DND-41 (cell line): ENCODE results near the gene MYLK2.
"Not testable (repeated sequence)": the region's sequence is repeated elsewhere in the genome, so short reads cannot be mapped to it uniquely, and the experiment has no call there.

Experiments used
- ATAC-seq: fragments of 200-7000 bp; cut with Tn5 transposase; 3 replicates; pipeline ENCODE4 v1.9.1; 2021; ENCODE audit warnings: low read depth; ENCODE audit not compliant: insufficient read depth
- DNase-seq: peaks from one replicate; pipeline ENCODE4 v3.0.0-alpha.2; 2020
- H2AFZ ChIP-seq: 2 replicates; pipeline ENCODE4 v1.6.0; 2012; ENCODE audit warnings: low read depth, low read length
- H3K27ac ChIP-seq: 2 replicates; pipeline ENCODE4 v1.5.1; 2012; ENCODE audit warnings: low read length, inconsistent platforms
- H3K27me3 ChIP-seq: fragments of 200-600 bp; sonication (generic); 2 replicates; pipeline ENCODE4 v1.6.0; 2012; ENCODE audit warnings: low read length, mild to moderate bottlenecking, inconsistent platforms; ENCODE audit not compliant: insufficient read depth, poor library complexity
- H3K36me3 ChIP-seq: 2 replicates; pipeline ENCODE4 v1.5.1; 2012; ENCODE audit warnings: low read length, inconsistent platforms; ENCODE audit not compliant: insufficient read depth
- H3K4me1 ChIP-seq: 2 replicates; pipeline ENCODE4 v1.5.1; 2012; ENCODE audit warnings: mild to moderate bottlenecking, low read length; ENCODE audit not compliant: insufficient read depth
- H3K4me2 ChIP-seq: 2 replicates; pipeline ENCODE4 v1.6.0; 2012; ENCODE audit warnings: mild to moderate bottlenecking, moderate library complexity, low read length, inconsistent platforms; ENCODE audit not compliant: insufficient read depth
- H3K4me3 ChIP-seq, 2 experiments: fragments of 200-600 bp in 1 of 2; shearing (Covaris generic) in 1 of 2; 2 replicates each; pipeline ENCODE4 v1.5.1; 2012 to 2016; ENCODE audit warnings: inconsistent platforms in 2 of 2, low read length in 2 of 2, mild to moderate bottlenecking in 2 of 2, low read depth in 1 of 2, moderate library complexity in 1 of 2
- H3K79me2 ChIP-seq: 2 replicates; pipeline ENCODE4 v1.6.0; 2012; ENCODE audit warnings: low read length, inconsistent platforms; ENCODE audit not compliant: insufficient read depth
- H3K9ac ChIP-seq: 2 replicates; pipeline ENCODE4 v1.6.0; 2012; ENCODE audit warnings: low read depth, mild to moderate bottlenecking, inconsistent platforms, low read length, moderate library complexity
- H3K9me3 ChIP-seq: 2 replicates; pipeline ENCODE4 v1.5.1; 2012; ENCODE audit warnings: low read length, moderate library complexity, mild to moderate bottlenecking, inconsistent platforms; ENCODE audit not compliant: insufficient read depth, severe bottlenecking
- H4K20me1 ChIP-seq: 2 replicates; pipeline ENCODE4 v1.6.0; 2012; ENCODE audit warnings: low read length; ENCODE audit not compliant: insufficient read depth
- CTCF ChIP-seq: IDR thresholded peaks from 2 replicates; pipeline ENCODE4 v1.5.1; 2012; ENCODE audit warnings: borderline replicate concordance, low read length, moderate library complexity, mild to moderate bottlenecking; ENCODE audit not compliant: poor library complexity, severe bottlenecking; ENCODE audit errors: extremely low read depth
- EZH2 ChIP-seq: IDR thresholded peaks from 3 replicates; pipeline ENCODE4 v1.6.1; 2012; ENCODE audit warnings: borderline replicate concordance, low read depth, mild to moderate bottlenecking, moderate library complexity, low read length, inconsistent platforms; ENCODE audit not compliant: severe bottlenecking

MYLK2 gene

GRCh38 chr20:31824554-31825313 lies 5.6 kb downstream of the MYLK2 start:
- no peak overlapping the region for H2AFZ ChIP-seq
- no peaks in the 10 kb centered on the region for H3K36me3 ChIP-seq
- TF ChIP-seq CTCF = no peak
- no peak for TF ChIP-seq EZH2
- H3K9ac ChIP-seq = no peak overlapping the region
- no peak for DNase-seq
- H3K4me2 ChIP-seq = no peak overlapping the region
- H3K4me3 ChIP-seq = no peak overlapping the region
- H3K79me2 ChIP-seq = no peaks in the 10 kb centered on the region
- no peak for ATAC-seq
- no peaks in the 10 kb centered on the region for H3K9me3 ChIP-seq
- H3K4me1 ChIP-seq = peaks cover 9% of the 10 kb centered on the region
- no peak overlapping the region for H3K27ac ChIP-seq
- no peaks in the 10 kb centered on the region for H4K20me1 ChIP-seq
- H3K27me3 ChIP-seq = no peaks in the 10 kb centered on the region

- no peak for ATAC-seq
- H3K9me3 ChIP-seq = no peaks in the 10 kb centered on the region
- no peak overlapping the region for H2AFZ ChIP-seq
- H3K4me3 ChIP-seq = no peak overlapping the region
- H4K20me1 ChIP-seq = no peaks in the 10 kb centered on the region
- no peaks in the 10 kb centered on the region for H3K36me3 ChIP-seq
- no peaks in the 10 kb centered on the region for H3K27me3 ChIP-seq
- no peak for TF ChIP-seq CTCF
- no peak for TF ChIP-seq EZH2
- H3K4me2 ChIP-seq = no peak overlapping the region
- peaks cover 9% of the 10 kb centered on the region for H3K4me1 ChIP-seq
- H3K9ac ChIP-seq = no peak overlapping the region
- H3K27ac ChIP-seq = no peak overlapping the region
- no peak for DNase-seq
- no peaks in the 10 kb centered on the region for H3K79me2 ChIP-seq
Measured at GRCh38 chr20:31826074-31826473, 6.9 kb downstream of the MYLK2 start.

GRCh38 chr20:31827059-31827458 lies 7.9 kb downstream of the MYLK2 start:
- Histone ChIP-seq H3K9ac (no peak overlapping the region), H3K9me3 (no peaks in the 10 kb centered on the region), H3K79me2 (no peaks in the 10 kb centered on the region), H3K36me3 (no peaks in the 10 kb centered on the region), H3K27ac (no peak overlapping the region), H3K4me3 (no peak overlapping the region), H3K4me1 (peaks cover 9% of the 10 kb centered on the region), H3K27me3 (no peaks in the 10 kb centered on the region), H2AFZ (no peak overlapping the region), H3K4me2 (no peak overlapping the region), H4K20me1 (peaks cover 6% of the 10 kb centered on the region; the same call in 1 of the 2 replicates)
- TF ChIP-seq EZH2 (no peak), CTCF (no peak)
- ATAC-seq (no peak), DNase-seq (no peak)

- DNase-seq, H3K36me3 ChIP-seq, H3K27ac ChIP-seq, H3K4me1 ChIP-seq, H4K20me1 ChIP-seq, H3K27me3 ChIP-seq, H2AFZ ChIP-seq, H3K9me3 ChIP-seq, H3K9ac ChIP-seq, H3K4me2 ChIP-seq, H3K4me3 ChIP-seq, H3K79me2 ChIP-seq, ATAC-seq: not testable (repeated sequence)
Measured at GRCh38 chr20:31828016-31828415, 8.9 kb downstream of the MYLK2 start.
